HL-60 (cell line): ENCODE measurements around the gene HOXD13.

ENCODE experiments used
- DNase-seq, 2 experiments: peaks; one replicate each; pipeline ENCODE4 v3.0.0-alpha.2; 2010 to 2020; ENCODE audit warnings: low read depth in 1 of 2, low spot score in 1 of 2
- H3K27ac ChIP-seq: fragments of 250-450 bp; sonication (Bioruptor Pico); replicated peaks from 2 replicates; pipeline ENCODE4 v1.5.1; 2020; ENCODE audit warnings: mild to moderate bottlenecking, moderate library complexity
- H3K27me3 ChIP-seq: fragments of 250-450 bp; sonication (Bioruptor Pico); 2 replicates; pipeline ENCODE4 v1.5.1; 2021; ENCODE audit warnings: mild to moderate bottlenecking, moderate library complexity; ENCODE audit not compliant: insufficient read depth, poor library complexity, severe bottlenecking
- H3K4me3 ChIP-seq: replicated peaks from 2 replicates; pipeline ENCODE4 v1.5.1; 2011; ENCODE audit warnings: mild to moderate bottlenecking, control low read depth, low read length; ENCODE audit not compliant: insufficient read depth
- GABPA ChIP-seq: IDR thresholded peaks from 2 replicates; pipeline ENCODE4 v1.6.1; 2012; ENCODE audit warnings: low read depth
- POLR2AphosphoS5 ChIP-seq: IDR thresholded peaks from 2 replicates; pipeline ENCODE4 v1.6.1; 2012; ENCODE audit warnings: low read depth
- SPI1 ChIP-seq: IDR thresholded peaks from 2 replicates; pipeline ENCODE4 v1.6.1; 2012; ENCODE audit warnings: low read depth, mild to moderate bottlenecking, borderline replicate concordance
- TF ChIP-seq, protein P1 (sequence below): IDR thresholded peaks from one replicate; pipeline ENCODE4 v1.5.1; 2011; ENCODE audit warnings: low read length, control low read depth, inconsistent platforms; ENCODE audit not compliant: insufficient read depth
- TF ChIP-seq, protein P2 (sequence below): IDR thresholded peaks from 2 replicates; pipeline ENCODE4 v1.6.1; 2012; ENCODE audit warnings: low read depth; ENCODE audit not compliant: insufficient replicate concordance

The HOXD13 gene

DNA sequence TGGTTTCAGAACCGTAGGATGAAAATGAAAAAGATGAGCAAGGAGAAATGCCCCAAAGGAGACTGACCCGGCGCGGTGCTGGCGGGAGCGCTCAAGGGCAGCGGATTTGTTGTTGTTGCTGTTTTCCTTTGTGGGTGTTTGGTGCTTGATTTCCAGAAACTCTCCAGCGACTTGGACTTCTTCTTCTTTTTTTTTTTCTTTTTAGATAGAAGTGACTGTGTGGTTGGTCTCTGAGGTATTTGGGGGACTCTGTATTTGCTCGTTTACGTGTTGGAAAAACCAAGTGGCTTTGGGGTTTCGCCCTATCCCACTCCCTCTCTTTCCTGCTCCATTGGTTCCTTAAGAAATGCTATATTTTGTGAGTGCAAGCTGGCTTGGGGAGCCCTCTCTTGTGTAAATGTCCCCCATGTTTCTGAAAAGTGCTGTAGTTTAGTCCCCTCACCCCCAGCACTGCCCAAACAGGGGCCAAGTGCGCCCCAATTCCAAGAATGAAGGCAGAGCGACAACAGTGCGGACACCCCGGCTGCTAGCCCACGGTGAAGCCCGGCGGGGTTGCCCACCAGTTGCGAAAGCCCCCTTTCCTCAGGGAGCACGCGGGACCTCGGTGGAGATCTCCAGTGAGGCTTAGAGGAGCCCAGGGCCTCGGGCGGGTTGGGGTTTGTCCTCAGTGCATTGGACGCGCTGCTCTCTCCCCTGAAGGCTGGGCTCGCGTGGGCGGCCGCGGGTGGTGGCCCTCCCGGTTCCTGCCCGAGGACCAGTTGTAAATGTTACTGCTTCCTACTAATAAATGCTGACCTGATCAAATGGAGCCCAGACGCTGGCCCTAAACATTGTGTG lies 31.8 kb downstream of the HOXD13 start:
- TF ChIP-seq GABPA (no peak), POLR2AphosphoS5 (no peak), SPI1 (no peak)
- TF ChIP-seq, protein P1, sequence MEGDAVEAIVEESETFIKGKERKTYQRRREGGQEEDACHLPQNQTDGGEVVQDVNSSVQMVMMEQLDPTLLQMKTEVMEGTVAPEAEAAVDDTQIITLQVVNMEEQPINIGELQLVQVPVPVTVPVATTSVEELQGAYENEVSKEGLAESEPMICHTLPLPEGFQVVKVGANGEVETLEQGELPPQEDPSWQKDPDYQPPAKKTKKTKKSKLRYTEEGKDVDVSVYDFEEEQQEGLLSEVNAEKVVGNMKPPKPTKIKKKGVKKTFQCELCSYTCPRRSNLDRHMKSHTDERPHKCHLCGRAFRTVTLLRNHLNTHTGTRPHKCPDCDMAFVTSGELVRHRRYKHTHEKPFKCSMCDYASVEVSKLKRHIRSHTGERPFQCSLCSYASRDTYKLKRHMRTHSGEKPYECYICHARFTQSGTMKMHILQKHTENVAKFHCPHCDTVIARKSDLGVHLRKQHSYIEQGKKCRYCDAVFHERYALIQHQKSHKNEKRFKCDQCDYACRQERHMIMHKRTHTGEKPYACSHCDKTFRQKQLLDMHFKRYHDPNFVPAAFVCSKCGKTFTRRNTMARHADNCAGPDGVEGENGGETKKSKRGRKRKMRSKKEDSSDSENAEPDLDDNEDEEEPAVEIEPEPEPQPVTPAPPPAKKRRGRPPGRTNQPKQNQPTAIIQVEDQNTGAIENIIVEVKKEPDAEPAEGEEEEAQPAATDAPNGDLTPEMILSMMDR = no peak
- TF ChIP-seq, protein P2, sequence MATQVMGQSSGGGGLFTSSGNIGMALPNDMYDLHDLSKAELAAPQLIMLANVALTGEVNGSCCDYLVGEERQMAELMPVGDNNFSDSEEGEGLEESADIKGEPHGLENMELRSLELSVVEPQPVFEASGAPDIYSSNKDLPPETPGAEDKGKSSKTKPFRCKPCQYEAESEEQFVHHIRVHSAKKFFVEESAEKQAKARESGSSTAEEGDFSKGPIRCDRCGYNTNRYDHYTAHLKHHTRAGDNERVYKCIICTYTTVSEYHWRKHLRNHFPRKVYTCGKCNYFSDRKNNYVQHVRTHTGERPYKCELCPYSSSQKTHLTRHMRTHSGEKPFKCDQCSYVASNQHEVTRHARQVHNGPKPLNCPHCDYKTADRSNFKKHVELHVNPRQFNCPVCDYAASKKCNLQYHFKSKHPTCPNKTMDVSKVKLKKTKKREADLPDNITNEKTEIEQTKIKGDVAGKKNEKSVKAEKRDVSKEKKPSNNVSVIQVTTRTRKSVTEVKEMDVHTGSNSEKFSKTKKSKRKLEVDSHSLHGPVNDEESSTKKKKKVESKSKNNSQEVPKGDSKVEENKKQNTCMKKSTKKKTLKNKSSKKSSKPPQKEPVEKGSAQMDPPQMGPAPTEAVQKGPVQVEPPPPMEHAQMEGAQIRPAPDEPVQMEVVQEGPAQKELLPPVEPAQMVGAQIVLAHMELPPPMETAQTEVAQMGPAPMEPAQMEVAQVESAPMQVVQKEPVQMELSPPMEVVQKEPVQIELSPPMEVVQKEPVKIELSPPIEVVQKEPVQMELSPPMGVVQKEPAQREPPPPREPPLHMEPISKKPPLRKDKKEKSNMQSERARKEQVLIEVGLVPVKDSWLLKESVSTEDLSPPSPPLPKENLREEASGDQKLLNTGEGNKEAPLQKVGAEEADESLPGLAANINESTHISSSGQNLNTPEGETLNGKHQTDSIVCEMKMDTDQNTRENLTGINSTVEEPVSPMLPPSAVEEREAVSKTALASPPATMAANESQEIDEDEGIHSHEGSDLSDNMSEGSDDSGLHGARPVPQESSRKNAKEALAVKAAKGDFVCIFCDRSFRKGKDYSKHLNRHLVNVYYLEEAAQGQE = no peak
- Histone ChIP-seq H3K4me3 (no peak overlapping the region), H3K27ac (no peak overlapping the region), H3K27me3 (peaks cover 93% of the 10 kb centered on the region)
- no peak for DNase-seq

DNA sequence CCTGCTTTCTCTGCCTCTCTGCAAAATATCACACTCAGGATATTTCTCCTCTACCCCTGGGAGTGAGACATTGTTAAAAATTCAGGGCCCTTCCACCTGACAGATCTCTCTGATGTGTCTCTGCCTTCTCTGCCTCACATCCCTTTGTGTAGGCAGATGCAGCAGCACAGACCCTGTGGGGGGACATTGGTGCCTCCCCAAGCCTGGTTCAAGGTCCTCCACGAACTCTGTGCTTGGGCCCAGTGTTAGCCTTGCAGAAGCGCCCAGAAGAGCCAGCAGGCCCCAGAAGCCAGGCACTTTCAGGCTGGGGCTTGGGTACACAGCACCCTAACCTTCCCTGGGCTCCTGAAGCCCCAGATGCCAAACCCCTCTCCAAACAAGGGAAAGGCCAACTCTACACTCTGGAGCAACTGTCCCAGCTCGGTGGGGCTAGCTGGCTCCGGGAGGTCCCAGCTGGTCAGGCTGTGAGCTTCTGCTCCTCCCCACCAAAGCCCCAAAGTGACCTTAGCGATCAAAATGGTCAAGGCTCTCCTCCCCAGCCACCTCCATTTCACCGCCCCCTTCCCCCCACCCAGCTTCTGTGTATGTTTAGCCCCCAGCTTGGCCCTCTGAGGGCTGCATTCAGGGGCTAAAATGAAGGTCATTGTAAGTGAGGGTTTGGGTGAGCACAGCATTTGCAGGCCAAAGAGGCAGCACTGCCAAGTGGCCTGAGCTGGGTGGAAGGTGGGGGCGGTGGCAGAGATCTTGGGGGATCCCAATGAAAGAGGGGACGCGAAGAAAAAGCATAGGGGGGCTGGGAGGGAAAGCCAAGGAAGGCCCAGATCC lies 32.6 kb downstream of the HOXD13 start:
- no peak overlapping the region for H3K27ac ChIP-seq
- TF ChIP-seq SPI1 = no peak
- TF ChIP-seq, protein P1 = no peak
- no peak for TF ChIP-seq GABPA
- TF ChIP-seq, protein P2 = no peak
- no peak for TF ChIP-seq POLR2AphosphoS5
- H3K27me3 ChIP-seq = peaks cover 87% of the 10 kb centered on the region

DNA sequence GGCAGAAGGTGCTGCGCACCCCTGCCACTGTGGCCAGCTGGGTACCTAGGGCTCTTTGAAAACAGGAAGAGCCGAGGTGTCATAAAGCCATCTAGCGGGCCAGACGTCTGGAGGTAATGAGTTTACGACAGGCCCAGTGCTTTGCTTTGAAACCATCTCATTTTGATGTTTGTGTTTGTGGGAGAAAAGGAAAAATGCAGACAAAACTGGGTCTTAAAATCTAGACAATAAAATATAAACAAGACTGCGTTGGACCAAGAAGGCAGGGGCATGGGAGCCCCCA lies 33.2 kb downstream of the HOXD13 start:
- no peak overlapping the region for H3K27ac ChIP-seq
- H3K4me3 ChIP-seq = no peak overlapping the region
- H3K27me3 ChIP-seq = peaks cover 84% of the 10 kb centered on the region
- DNase-seq = no peak
- peak; percentile 25; the same call in 1 of the 2 replicates for TF ChIP-seq SPI1
- TF ChIP-seq, protein P1 = no peak

More for the DNA sequence above, 32.6 kb downstream of the HOXD13 start:
- H3K4me3 ChIP-seq = no peak overlapping the region
- DNase-seq = no peak
